ENCODE data around the gene IQSEC1.

Gene IQSEC1

DNA sequence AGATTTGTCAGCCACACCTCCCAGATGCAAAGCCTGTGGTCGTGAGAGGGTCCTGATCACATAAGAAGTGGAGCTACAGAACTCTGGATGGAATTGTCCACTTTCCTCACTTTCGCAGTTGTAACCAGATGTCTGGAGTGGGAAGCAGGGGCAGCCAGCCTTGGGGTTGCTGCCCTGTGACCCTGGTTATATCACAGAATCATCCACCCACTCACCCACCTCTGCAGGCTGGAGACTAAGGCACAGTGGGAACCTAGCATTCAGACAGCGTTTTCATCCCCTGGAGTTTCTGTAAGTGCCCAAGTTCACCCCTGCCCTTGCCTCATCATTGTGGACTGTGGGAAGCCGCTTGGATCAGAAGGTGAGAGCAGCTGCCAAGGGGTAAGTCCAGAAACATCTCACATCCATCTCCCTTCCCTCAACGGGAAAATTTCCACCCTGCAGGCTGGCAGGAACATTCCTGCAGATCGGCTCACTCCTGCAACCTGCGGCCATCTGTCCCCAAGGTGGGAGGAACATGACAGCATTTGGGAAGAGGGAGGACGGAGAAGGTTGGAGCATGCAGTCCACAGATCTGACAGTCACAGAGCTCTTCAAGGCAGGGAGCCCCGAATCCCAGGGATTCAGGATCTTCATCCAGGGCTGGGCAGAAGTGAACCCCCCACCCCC lies 2.9 kb upstream of the IQSEC1 start:
- no peak overlapping the region for H3K4me3 ChIP-seq (ENCODE audit: low read depth in 1 of 2, low read length in 2 of 2)
- H3K9me3 ChIP-seq (ENCODE audit: control insufficient read depth in 1 of 2, low read length in 2 of 2): no peaks in the 10 kb centered on the region
- no peaks in the 10 kb centered on the region for H3K4me1 ChIP-seq (ENCODE audit: control insufficient read depth in 1 of 2, insufficient read depth in 2 of 2, low read length in 2 of 2)
- H3K36me3 ChIP-seq (ENCODE audit: control insufficient read depth in 1 of 2, insufficient read depth in 2 of 2, low read length in 2 of 2): peaks cover 0 to 2% of the 10 kb centered on the region in 2 donors
- H3K27me3 ChIP-seq (ENCODE audit: control insufficient read depth in 1 of 2, insufficient read depth in 2 of 2, low read length in 2 of 2): peaks cover 16 to 27% of the 10 kb centered on the region in 2 donors
- H3K9ac ChIP-seq (ENCODE audit: low read depth in 1 of 2, low read length in 2 of 2): no peak overlapping the region
- H3K27ac ChIP-seq (ENCODE audit: low read depth, low read length): no peak overlapping the region

DNA sequence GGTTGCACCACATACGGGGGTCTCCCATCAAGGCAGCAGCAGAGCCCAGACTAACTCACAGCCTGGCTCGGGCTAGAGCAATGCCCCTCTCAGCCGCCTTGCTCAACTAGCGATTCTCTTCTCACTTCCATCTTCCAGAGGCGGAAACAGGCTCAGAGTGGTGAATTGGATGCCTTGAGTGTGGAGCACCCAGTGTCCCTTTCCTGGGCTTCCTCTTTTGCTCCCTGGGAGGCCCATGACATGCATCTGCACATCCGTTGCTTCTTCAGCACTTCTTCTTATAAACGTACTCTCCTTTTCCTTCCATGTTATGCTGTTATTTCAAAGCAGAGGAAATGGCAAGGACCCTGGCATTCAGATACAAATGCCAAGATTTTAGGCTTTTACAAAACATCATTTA lies 2.1 kb upstream of the IQSEC1 start:
- Histone ChIP-seq H3K36me3 (ENCODE audit: control insufficient read depth in 1 of 2, insufficient read depth in 2 of 2, low read length in 2 of 2) (peaks cover 0 to 2% of the 10 kb centered on the region in 2 donors), H3K9ac (ENCODE audit: low read depth in 1 of 2, low read length in 2 of 2) (no peak overlapping the region), H3K4me1 (ENCODE audit: control insufficient read depth in 1 of 2, insufficient read depth in 2 of 2, low read length in 2 of 2) (peaks cover 0 to under 1% of the 10 kb centered on the region in 2 donors), H3K9me3 (ENCODE audit: control insufficient read depth in 1 of 2, low read length in 2 of 2) (no peaks in the 10 kb centered on the region), H3K27me3 (ENCODE audit: control insufficient read depth in 1 of 2, insufficient read depth in 2 of 2, low read length in 2 of 2) (peaks cover 16 to 27% of the 10 kb centered on the region in 2 donors), H3K4me3 (ENCODE audit: low read depth in 1 of 2, low read length in 2 of 2) (no peak overlapping the region), H3K27ac (ENCODE audit: low read depth, low read length) (no peak overlapping the region)

DNA sequence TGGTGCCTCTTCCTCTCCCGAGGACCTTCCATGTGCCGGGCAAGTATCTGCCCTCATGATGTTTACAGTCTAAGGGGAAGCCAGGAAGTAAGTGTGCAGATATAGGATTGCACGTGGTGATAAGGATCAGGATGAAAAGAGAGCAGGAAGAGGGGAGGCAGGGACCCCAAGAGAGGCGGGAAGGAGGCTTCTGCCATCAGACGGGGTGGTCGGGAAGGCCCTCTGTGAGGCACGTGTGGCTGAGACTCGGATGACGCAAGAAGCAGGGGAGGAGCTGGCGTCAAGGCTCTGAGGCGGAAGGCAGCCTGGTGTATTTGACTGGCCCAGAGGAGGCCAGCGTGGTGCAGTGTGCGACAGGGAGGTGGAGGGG lies 762 bp upstream of the IQSEC1 start:
- Histone ChIP-seq H3K27ac (ENCODE audit: low read depth, low read length) (no peak overlapping the region), H3K4me3 (ENCODE audit: low read depth in 1 of 2, low read length in 2 of 2) (no peak overlapping the region), H3K4me1 (ENCODE audit: control insufficient read depth in 1 of 2, insufficient read depth in 2 of 2, low read length in 2 of 2) (peaks cover 0 to 13% of the 10 kb centered on the region in 2 donors), H3K36me3 (ENCODE audit: control insufficient read depth in 1 of 2, insufficient read depth in 2 of 2, low read length in 2 of 2) (peaks cover 0 to 2% of the 10 kb centered on the region in 2 donors), H3K27me3 (ENCODE audit: control insufficient read depth in 1 of 2, insufficient read depth in 2 of 2, low read length in 2 of 2) (peaks cover 16 to 27% of the 10 kb centered on the region in 2 donors), H3K9me3 (ENCODE audit: control insufficient read depth in 1 of 2, low read length in 2 of 2) (no peaks in the 10 kb centered on the region), H3K9ac (ENCODE audit: low read depth in 1 of 2, low read length in 2 of 2) (no peak overlapping the region)

DNA sequence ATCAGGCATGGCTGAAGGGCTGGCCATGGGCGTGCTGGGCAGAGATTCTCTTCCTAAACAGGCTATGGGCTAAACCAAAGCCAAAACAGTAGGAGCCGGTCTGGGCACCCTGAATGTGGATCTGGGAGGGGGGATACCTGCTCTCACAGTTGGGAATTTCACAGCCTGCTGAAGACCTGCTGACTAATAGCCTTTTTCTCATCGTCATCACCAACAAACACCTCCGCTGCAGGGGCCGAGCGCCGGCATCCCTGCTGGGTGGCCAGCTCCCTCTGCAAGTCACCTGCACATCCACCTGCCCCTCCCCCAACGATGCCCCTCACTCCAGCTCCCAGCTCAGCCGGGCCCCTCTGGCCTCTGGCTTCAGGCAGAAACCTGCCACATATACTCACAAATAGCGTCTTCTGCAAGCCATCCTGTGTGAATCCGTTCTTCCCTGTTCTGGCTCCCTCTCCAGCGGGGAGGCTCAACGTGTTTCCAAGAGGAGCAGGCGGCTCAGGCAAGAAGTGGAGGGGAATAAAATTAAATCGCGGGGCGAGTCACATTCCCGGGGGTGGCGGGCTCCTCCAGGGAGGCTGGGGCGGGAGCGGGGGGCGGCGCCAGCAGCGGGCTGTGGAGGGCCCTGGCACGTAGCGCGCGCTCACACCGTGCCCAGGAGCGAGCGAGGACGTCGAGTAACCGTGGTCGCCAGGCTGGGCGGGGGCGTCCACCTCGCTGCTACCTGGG lies 466 bp downstream of the IQSEC1 start:
- H3K4me1 ChIP-seq (ENCODE audit: control insufficient read depth in 1 of 2, insufficient read depth in 2 of 2, low read length in 2 of 2): peaks cover 0 to 15% of the 10 kb centered on the region in 2 donors
- peaks cover 0 to 2% of the 10 kb centered on the region in 2 donors for H3K36me3 ChIP-seq (ENCODE audit: control insufficient read depth in 1 of 2, insufficient read depth in 2 of 2, low read length in 2 of 2)
- no peak overlapping the region for H3K27ac ChIP-seq (ENCODE audit: low read depth, low read length)
- no peak overlapping the region for H3K4me3 ChIP-seq (ENCODE audit: low read depth in 1 of 2, low read length in 2 of 2)
- H3K9ac ChIP-seq (ENCODE audit: low read depth in 1 of 2, low read length in 2 of 2): no peak overlapping the region
- H3K27me3 ChIP-seq (ENCODE audit: control insufficient read depth in 1 of 2, insufficient read depth in 2 of 2, low read length in 2 of 2): peaks cover 16 to 27% of the 10 kb centered on the region in 2 donors
- no peaks in the 10 kb centered on the region for H3K9me3 ChIP-seq (ENCODE audit: control insufficient read depth in 1 of 2, low read length in 2 of 2)

DNA sequence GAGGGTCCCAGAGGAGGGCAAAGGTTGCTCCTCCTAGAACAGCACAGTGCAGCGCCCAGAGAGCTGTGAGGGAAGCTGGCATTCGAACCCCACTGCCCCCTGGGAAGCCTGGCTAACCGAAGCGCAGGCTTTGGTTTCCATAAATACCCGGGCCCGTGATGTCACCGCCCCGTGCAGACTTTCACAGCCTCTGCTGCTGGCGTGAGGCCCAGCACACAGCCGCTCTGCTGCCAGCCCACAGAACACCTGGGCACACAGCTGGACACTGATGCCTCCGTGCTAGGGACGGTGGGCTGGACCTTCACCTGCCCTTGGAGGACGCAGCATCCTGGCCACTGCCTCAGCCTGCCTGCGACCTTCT lies 1.0 kb downstream of the IQSEC1 start:
- peaks cover 16 to 22% of the 10 kb centered on the region in 2 donors for H3K27me3 ChIP-seq (ENCODE audit: control insufficient read depth in 1 of 2, insufficient read depth in 2 of 2, low read length in 2 of 2)
- peaks cover 0 to 2% of the 10 kb centered on the region in 2 donors for H3K36me3 ChIP-seq (ENCODE audit: control insufficient read depth in 1 of 2, insufficient read depth in 2 of 2, low read length in 2 of 2)
- peaks cover 0 to 15% of the 10 kb centered on the region in 2 donors for H3K4me1 ChIP-seq (ENCODE audit: control insufficient read depth in 1 of 2, insufficient read depth in 2 of 2, low read length in 2 of 2)
- H3K9me3 ChIP-seq (ENCODE audit: control insufficient read depth in 1 of 2, low read length in 2 of 2): no peaks in the 10 kb centered on the region
- H3K27ac ChIP-seq (ENCODE audit: low read depth, low read length): no peak overlapping the region
- no peak overlapping the region for H3K9ac ChIP-seq (ENCODE audit: low read depth in 1 of 2, low read length in 2 of 2)
- H3K4me3 ChIP-seq (ENCODE audit: low read depth in 1 of 2, low read length in 2 of 2): no peak overlapping the region

DNA sequence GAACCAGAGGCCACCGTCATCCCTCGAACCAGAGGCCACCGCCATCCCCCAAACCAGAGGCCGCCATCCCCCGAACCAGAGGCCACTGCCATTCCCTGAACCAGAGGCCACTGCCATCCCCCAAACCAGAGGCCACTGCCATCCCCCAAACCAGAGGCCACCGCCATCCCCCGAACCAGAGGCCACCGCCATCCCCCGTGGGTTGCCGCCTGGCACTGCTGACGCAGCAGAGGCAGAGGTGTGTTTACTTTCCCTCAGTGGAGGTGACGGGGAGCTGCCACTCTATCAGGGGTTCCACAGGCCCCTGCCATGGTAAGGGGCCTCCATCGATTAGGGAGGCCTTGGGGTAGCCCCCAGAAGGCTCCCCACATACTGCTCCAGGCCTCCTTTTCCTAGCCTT lies 1.5 kb downstream of the IQSEC1 start:
- H3K9ac ChIP-seq (ENCODE audit: low read depth in 1 of 2, low read length in 2 of 2): no peak overlapping the region
- H3K27me3 ChIP-seq (ENCODE audit: control insufficient read depth in 1 of 2, insufficient read depth in 2 of 2, low read length in 2 of 2): peaks cover 16 to 20% of the 10 kb centered on the region in 2 donors
- H3K4me1 ChIP-seq (ENCODE audit: control insufficient read depth in 1 of 2, insufficient read depth in 2 of 2, low read length in 2 of 2): peaks cover 0 to 15% of the 10 kb centered on the region in 2 donors
- H3K4me3 ChIP-seq (ENCODE audit: low read depth in 1 of 2, low read length in 2 of 2): no peak overlapping the region
- no peak overlapping the region for H3K27ac ChIP-seq (ENCODE audit: low read depth, low read length)
- no peaks in the 10 kb centered on the region for H3K9me3 ChIP-seq (ENCODE audit: control insufficient read depth in 1 of 2, low read length in 2 of 2)
- H3K36me3 ChIP-seq (ENCODE audit: control insufficient read depth in 1 of 2, insufficient read depth in 2 of 2, low read length in 2 of 2): peaks cover 0 to 2% of the 10 kb centered on the region in 2 donors

DNA sequence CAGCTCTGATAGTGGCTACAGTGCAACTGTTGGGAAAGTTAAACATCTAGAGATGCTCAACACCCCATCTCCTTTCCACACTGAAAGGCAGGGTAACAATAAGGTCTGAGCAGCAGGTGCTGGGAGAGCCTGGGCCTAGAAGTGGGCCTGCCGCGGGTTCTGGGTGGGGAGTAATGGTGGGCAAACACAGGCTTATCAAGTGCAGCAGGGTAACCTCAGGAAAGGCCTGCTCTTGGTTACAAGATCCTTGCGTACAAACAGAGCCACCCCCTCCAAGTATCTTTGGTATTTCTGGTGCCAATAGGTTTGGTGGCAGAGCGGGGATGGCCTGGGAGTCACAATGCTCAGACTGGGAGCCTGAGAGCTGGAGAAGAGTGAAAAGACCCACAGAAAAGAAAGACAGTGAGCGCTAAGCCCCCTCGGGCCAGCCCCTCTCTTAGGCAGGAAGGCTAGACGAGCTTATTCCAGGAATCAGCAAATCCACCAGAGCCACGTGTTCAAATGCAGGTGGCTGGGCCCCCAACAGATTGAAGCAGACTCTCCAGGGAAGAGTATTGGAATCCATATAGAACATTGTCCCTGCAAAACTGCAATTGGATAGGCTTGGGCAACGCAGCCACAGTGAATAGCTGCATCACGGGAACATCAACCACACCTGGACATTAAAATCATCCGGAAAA lies 2.7 kb downstream of the IQSEC1 start:
- no peak overlapping the region for H3K9ac ChIP-seq (ENCODE audit: low read depth in 1 of 2, low read length in 2 of 2)

DNA sequence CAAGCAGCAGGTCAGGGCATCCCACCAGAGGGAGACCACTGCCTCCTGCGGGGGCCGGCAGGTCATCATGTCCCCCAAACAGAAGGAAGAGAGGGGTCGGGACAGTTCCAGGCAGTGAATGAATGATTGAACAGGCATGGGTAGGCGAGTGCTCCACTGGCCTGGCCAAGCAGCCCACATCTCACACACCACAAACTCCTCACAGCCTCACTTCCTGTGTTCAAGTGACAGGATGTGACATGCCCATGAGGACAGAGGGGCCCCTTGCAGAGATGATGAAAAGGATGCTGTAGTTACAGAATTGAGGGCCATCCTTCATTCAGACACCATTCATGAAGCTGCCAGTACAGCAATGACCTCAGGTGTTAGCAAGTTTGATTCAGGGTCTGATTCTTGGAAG lies 3.7 kb downstream of the IQSEC1 start:
- Histone ChIP-seq H3K9ac (ENCODE audit: low read depth in 1 of 2, low read length in 2 of 2) (peak overlapping the region in 1 of 2 donors; percentile 25), H3K4me3 (ENCODE audit: low read depth in 1 of 2, low read length in 2 of 2) (no peak overlapping the region), H3K36me3 (ENCODE audit: control insufficient read depth in 1 of 2, insufficient read depth in 2 of 2, low read length in 2 of 2) (peaks cover 0 to 2% of the 10 kb centered on the region in 2 donors), H3K9me3 (ENCODE audit: control insufficient read depth in 1 of 2, low read length in 2 of 2) (no peaks in the 10 kb centered on the region), H3K27me3 (ENCODE audit: control insufficient read depth in 1 of 2, insufficient read depth in 2 of 2, low read length in 2 of 2) (peaks cover 10 to 16% of the 10 kb centered on the region in 2 donors), H3K4me1 (ENCODE audit: control insufficient read depth in 1 of 2, insufficient read depth in 2 of 2, low read length in 2 of 2) (peaks cover 0 to 15% of the 10 kb centered on the region in 2 donors), H3K27ac (ENCODE audit: low read depth, low read length) (no peak overlapping the region)

More for the DNA sequence above, 2.7 kb downstream of the IQSEC1 start:
- peaks cover 13 to 16% of the 10 kb centered on the region in 2 donors for H3K27me3 ChIP-seq (ENCODE audit: control insufficient read depth in 1 of 2, insufficient read depth in 2 of 2, low read length in 2 of 2)
- peaks cover 0 to 15% of the 10 kb centered on the region in 2 donors for H3K4me1 ChIP-seq (ENCODE audit: control insufficient read depth in 1 of 2, insufficient read depth in 2 of 2, low read length in 2 of 2)
- no peak overlapping the region for H3K27ac ChIP-seq (ENCODE audit: low read depth, low read length)
- H3K4me3 ChIP-seq (ENCODE audit: low read depth in 1 of 2, low read length in 2 of 2): no peak overlapping the region
- peaks cover 0 to 2% of the 10 kb centered on the region in 2 donors for H3K36me3 ChIP-seq (ENCODE audit: control insufficient read depth in 1 of 2, insufficient read depth in 2 of 2, low read length in 2 of 2)
- no peaks in the 10 kb centered on the region for H3K9me3 ChIP-seq (ENCODE audit: control insufficient read depth in 1 of 2, low read length in 2 of 2)

DNA sequence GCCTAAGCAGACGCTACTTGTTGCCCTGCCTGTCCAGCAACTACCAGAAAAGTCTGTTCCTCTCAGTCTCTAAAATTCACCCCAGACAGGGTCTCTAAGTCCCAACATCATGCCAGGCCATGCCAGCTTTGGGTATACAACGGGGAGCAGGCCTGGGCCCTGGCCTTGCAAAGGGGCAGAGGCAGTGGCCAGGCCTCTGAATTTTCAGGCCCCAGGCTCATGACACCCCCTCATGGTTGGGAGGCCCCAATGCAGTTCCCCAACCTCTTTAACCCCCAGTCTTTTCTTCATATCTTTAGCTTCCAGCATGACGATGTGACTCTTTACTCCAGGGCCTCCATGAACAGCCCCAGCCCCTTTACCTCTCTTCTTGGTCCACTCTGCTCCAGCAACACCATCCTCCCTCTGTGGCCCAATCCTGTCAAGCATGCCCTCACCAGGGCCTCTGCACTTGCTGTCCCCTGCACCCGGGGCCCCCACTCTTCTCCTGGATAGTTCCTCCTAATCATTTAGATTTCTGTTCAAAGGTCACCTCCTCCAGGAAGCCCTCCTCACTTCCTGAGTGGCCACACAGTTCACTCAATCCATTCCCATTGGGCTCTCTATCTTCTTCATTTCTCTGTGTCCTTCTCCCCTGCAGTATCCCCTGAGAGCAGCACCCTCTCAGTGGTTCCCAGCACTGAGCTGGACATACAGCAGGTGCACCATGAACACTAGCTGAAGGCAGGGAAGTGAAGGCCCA lies 4.8 kb downstream of the IQSEC1 start:
- Histone ChIP-seq H3K4me3 (ENCODE audit: low read depth in 1 of 2, low read length in 2 of 2) (no peak overlapping the region), H3K4me1 (ENCODE audit: control insufficient read depth in 1 of 2, insufficient read depth in 2 of 2, low read length in 2 of 2) (peaks cover 0 to 15% of the 10 kb centered on the region in 2 donors), H3K27me3 (ENCODE audit: control insufficient read depth in 1 of 2, insufficient read depth in 2 of 2, low read length in 2 of 2) (peaks cover 0 to 8% of the 10 kb centered on the region in 2 donors), H3K9me3 (ENCODE audit: control insufficient read depth in 1 of 2, low read length in 2 of 2) (no peaks in the 10 kb centered on the region), H3K36me3 (ENCODE audit: control insufficient read depth in 1 of 2, insufficient read depth in 2 of 2, low read length in 2 of 2) (no peaks in the 10 kb centered on the region), H3K27ac (ENCODE audit: low read depth, low read length) (no peak overlapping the region), H3K9ac (ENCODE audit: low read depth in 1 of 2, low read length in 2 of 2) (no peak overlapping the region)
